NB4 (cell line): ENCODE results near the gene DGCR8.

Experiments used
- DNase-seq: peaks from one replicate; pipeline ENCODE4 v3.0.0; 2010; ENCODE audit warnings: low read depth
- H3K4me3 ChIP-seq: one replicate; pipeline ENCODE4 v1.5.1; 2011; ENCODE audit warnings: mild to moderate bottlenecking, low read depth, low read length, moderate library complexity
- CTCF ChIP-seq: IDR thresholded peaks from one replicate; pipeline ENCODE4 v1.5.1; 2012; ENCODE audit warnings: low read depth, low read length
- MAX ChIP-seq: IDR thresholded peaks from 2 replicates; pipeline ENCODE4 v1.6.1; 2011; ENCODE audit warnings: low read depth, low read length
- MYC ChIP-seq: IDR thresholded peaks from 2 replicates; pipeline ENCODE4 v1.6.1; 2011; ENCODE audit warnings: low read depth, low read length
- POLR2A ChIP-seq: IDR thresholded peaks from 2 replicates; pipeline ENCODE4 v1.6.1; 2011; ENCODE audit warnings: mild to moderate bottlenecking; ENCODE audit not compliant: insufficient read length; ENCODE audit errors: extremely low read depth

The DGCR8 gene

GRCh38 chr22:20051927-20052308, 28.1 kb upstream of the DGCR8 start:
- TF ChIP-seq POLR2A (no peak), MYC (no peak), CTCF (no peak), MAX (no peak)
- no peak overlapping the region for H3K4me3 ChIP-seq
- no peak for DNase-seq

- H3K4me3 ChIP-seq, result no peak overlapping the region
- no peak for TF ChIP-seq MYC
- TF ChIP-seq CTCF, result no peak
- no peak for TF ChIP-seq MAX
- TF ChIP-seq POLR2A, result no peak
- no peak for DNase-seq
These were observed 27.5 kb upstream of the DGCR8 start for GRCh38 chr22:20052309-20053259.

- DNase-seq, result no peak
- TF ChIP-seq POLR2A (no peak), MAX (no peak), CTCF (no peak), MYC (no peak)
- no peak overlapping the region for H3K4me3 ChIP-seq
These were observed 26.5 kb upstream of the DGCR8 start for GRCh38 chr22:20053407-20054033.

- no peak for DNase-seq
- no peak for TF ChIP-seq MYC
- TF ChIP-seq CTCF, result no peak
- TF ChIP-seq MAX, result no peak
- no peak for TF ChIP-seq POLR2A
- H3K4me3 ChIP-seq, result no peak overlapping the region
These were observed 26.0 kb upstream of the DGCR8 start for GRCh38 chr22:20054034-20054427.

GRCh38 chr22:20054485-20054884, 25.6 kb upstream of the DGCR8 start:
- TF ChIP-seq CTCF (no peak), MAX (no peak), POLR2A (no peak), MYC (no peak)
- no peak overlapping the region for H3K4me3 ChIP-seq

More at GRCh38 chr22:20054485-20054884, 25.6 kb upstream of the DGCR8 start:
- DNase-seq, result no peak
